Erythroblast (primary cell): ENCODE data around the gene TMEM63A.

Experiments
- GATA1 ChIP-seq: IDR thresholded peaks from 2 replicates; pipeline ENCODE4 v1.6.1; 2011; ENCODE audit warnings: low read depth, mild to moderate bottlenecking, control low read depth, low read length, moderate library complexity
- POLR2A ChIP-seq: IDR thresholded peaks from 2 replicates; pipeline ENCODE4 v1.6.1; 2011; ENCODE audit warnings: mild to moderate bottlenecking, low read length

DNA sequence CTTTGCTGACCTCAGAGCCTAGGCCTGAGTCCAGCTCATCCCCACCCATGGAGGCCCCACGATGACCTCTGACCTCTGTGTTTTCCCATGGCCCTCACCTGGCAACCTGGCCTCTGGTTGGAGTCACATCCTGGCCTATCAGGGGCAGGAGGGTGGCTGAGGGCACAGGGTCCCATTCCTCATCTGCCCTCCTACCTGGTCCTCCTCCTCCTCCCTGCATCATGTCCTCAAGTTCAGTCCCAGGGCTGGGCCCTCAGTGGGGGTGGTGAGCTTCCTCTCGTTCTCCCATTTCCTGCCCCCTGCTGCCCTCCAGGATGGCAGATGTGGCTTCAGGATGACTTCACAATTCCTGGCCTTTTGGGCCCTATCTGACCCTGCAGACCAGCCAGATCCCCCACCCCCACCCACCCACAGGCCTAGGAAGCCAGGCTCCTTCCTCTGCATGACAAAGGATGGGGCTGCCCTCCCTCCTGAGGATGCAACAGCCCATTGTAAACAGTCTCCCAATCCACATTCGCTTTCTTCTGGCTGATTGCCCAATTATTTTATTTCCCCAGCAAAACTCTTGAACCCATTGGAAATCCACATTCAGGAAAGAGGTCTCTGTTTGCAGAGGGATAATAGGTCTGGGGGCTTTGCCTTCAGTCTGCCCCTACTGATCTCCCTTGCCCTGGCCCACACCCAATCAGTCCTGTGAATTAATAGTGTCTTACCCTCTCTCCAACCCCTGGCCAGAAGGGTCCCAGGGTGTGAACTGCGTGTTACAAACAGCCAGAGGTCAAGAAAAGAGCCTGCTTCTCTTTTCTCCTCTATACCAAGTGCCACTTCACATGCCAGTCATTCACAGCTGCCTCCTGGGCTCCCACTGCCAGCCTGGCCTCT is 17.1 kb upstream of the TMEM63A start:
- no peak for TF ChIP-seq POLR2A
- TF ChIP-seq GATA1: no peak
